SU-DHL-6 (cell line): ENCODE results near the gene BCAS1.

Experiments used
- H2AFZ ChIP-seq: fragments of 200-600 bp; sonication (generic); 2 replicates; pipeline ENCODE4 v1.6.1; 2014; ENCODE audit warnings: low read depth, mild to moderate bottlenecking, moderate library complexity, mixed read lengths, antibody characterized with exemption, low read length; ENCODE audit not compliant: severe bottlenecking
- H3F3A ChIP-seq: fragments of 200-600 bp; shearing (Covaris generic); 2 replicates; pipeline ENCODE4 v1.6.0; 2016; ENCODE audit warnings: antibody characterized with exemption, mild to moderate bottlenecking; ENCODE audit not compliant: insufficient read depth
- H3K27ac ChIP-seq: fragments of 200-600 bp; sonication (generic); 2 replicates; pipeline ENCODE4 v1.5.1; 2016; ENCODE audit warnings: low read depth, mild to moderate bottlenecking, low read length, moderate library complexity, mixed read lengths
- H3K27me3 ChIP-seq: fragments of 200-600 bp; sonication (generic), shearing (Covaris generic); 2 replicates; pipeline ENCODE4 v1.6.0; 2014; ENCODE audit warnings: mild to moderate bottlenecking, low read length
- H3K36me3 ChIP-seq: fragments of 200-600 bp; sonication (generic); 2 replicates; pipeline ENCODE4 v1.6.1; 2014; ENCODE audit warnings: mild to moderate bottlenecking, low read length, mixed read lengths
- H3K4me2 ChIP-seq: fragments of 300-600, 200-600 bp; shearing (Covaris generic), sonication (generic); 2 replicates; pipeline ENCODE4 v1.6.0; 2014; ENCODE audit warnings: low read length, low read depth, mild to moderate bottlenecking; ENCODE audit not compliant: poor library complexity, severe bottlenecking
- H3K4me3 ChIP-seq: fragments of 200-600 bp; sonication (generic); 2 replicates; pipeline ENCODE4 v1.5.1; 2014; ENCODE audit warnings: antibody characterized with exemption, low read length, mild to moderate bottlenecking, mixed read lengths; ENCODE audit not compliant: insufficient read depth, poor library complexity, severe bottlenecking
- H3K79me2 ChIP-seq: fragments of 200-600 bp; sonication (generic); 2 replicates; pipeline ENCODE4 v1.6.1; 2014; ENCODE audit warnings: mild to moderate bottlenecking, low read length, moderate library complexity; ENCODE audit not compliant: insufficient read depth
- H3K9ac ChIP-seq: fragments of 200-600 bp; sonication (generic); 2 replicates; pipeline ENCODE4 v1.7.0; 2014; ENCODE audit warnings: mild to moderate bottlenecking, low read length
- H3K9me2 ChIP-seq: fragments of 200-600 bp; sonication (generic); replicated peaks from 2 replicates; pipeline ENCODE4 v1.6.1; 2014; ENCODE audit warnings: low read length; ENCODE audit not compliant: insufficient read depth
- H3K9me3 ChIP-seq: fragments of 200-600 bp; sonication (generic); 2 replicates; pipeline ENCODE4 v1.6.1; 2014; ENCODE audit warnings: low read length, mixed read lengths; ENCODE audit not compliant: insufficient read depth
- H4K20me1 ChIP-seq: fragments of 200-600 bp; sonication (generic); 2 replicates; pipeline ENCODE4 v1.6.1; 2014; ENCODE audit warnings: low read depth, mild to moderate bottlenecking, antibody characterized with exemption, low read length, moderate library complexity, mixed read lengths
- EZH2phosphoT487 ChIP-seq: fragments of 200-600 bp; sonication (generic), shearing (Covaris generic); conservative IDR thresholded peaks from 2 replicates; pipeline ENCODE4 v1.6.1; 2018; ENCODE audit warnings: mild to moderate bottlenecking, antibody characterized with exemption, low read length, moderate library complexity, mixed read lengths
- TF ChIP-seq, protein P1 (sequence below): fragments of 200-600 bp; sonication (generic); IDR thresholded peaks from one replicate; pipeline ENCODE4 v1.5.1; 2017; ENCODE audit warnings: antibody characterized with exemption, mild to moderate bottlenecking, low read length, moderate library complexity; ENCODE audit not compliant: insufficient read depth, poor library complexity, severe bottlenecking

The BCAS1 gene

DNA sequence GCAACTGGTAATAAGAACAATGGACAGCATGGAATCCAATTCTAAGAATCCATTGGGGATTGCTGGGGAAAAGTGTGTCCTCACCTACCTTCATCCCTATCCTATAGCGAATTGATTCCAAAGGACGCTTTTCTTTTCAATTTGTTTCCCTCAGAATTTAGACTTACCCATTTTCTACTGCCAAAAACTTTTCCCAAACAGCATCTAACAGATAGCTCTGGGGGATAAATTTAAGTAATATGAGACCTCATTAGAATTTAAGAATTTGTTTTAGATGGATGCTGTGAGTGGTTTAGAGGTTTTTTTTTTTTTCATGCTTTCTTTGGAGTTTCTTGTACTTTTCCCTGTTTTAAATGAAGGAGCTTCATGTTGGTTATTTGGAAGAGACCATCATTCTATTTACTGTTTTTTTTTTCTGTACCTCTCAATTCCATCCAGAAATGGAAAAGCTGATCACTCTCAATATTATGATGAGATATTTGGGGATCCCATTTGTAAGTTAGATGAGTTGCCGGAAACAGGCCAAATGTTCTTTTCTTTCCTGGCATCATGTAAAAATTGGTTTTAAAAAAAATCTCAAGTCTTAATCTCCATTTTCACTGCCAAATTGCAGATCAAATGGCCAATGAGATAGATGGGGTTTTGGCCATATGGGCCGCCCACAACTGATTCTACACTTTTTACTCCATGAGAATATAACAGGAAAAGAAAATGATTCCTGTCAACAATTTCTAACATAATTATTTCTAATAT, 105.7 kb downstream of the BCAS1 start:
- no peak overlapping the region for H2AFZ ChIP-seq
- H3F3A ChIP-seq = no peaks in the 10 kb centered on the region
- no peaks in the 10 kb centered on the region for H3K9me3 ChIP-seq
- no peaks in the 10 kb centered on the region for H3K36me3 ChIP-seq
- no peak overlapping the region for H3K4me2 ChIP-seq
- no peak overlapping the region for H3K27ac ChIP-seq
- no peaks in the 10 kb centered on the region for H4K20me1 ChIP-seq
- no peak for TF ChIP-seq EZH2phosphoT487
- TF ChIP-seq, protein P1, sequence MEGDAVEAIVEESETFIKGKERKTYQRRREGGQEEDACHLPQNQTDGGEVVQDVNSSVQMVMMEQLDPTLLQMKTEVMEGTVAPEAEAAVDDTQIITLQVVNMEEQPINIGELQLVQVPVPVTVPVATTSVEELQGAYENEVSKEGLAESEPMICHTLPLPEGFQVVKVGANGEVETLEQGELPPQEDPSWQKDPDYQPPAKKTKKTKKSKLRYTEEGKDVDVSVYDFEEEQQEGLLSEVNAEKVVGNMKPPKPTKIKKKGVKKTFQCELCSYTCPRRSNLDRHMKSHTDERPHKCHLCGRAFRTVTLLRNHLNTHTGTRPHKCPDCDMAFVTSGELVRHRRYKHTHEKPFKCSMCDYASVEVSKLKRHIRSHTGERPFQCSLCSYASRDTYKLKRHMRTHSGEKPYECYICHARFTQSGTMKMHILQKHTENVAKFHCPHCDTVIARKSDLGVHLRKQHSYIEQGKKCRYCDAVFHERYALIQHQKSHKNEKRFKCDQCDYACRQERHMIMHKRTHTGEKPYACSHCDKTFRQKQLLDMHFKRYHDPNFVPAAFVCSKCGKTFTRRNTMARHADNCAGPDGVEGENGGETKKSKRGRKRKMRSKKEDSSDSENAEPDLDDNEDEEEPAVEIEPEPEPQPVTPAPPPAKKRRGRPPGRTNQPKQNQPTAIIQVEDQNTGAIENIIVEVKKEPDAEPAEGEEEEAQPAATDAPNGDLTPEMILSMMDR = no peak
- H3K9ac ChIP-seq = no peak overlapping the region
- H3K9me2 ChIP-seq = no peaks in the 10 kb centered on the region
- H3K27me3 ChIP-seq = no peaks in the 10 kb centered on the region
- no peaks in the 10 kb centered on the region for H3K79me2 ChIP-seq
- no peak overlapping the region for H3K4me3 ChIP-seq

DNA sequence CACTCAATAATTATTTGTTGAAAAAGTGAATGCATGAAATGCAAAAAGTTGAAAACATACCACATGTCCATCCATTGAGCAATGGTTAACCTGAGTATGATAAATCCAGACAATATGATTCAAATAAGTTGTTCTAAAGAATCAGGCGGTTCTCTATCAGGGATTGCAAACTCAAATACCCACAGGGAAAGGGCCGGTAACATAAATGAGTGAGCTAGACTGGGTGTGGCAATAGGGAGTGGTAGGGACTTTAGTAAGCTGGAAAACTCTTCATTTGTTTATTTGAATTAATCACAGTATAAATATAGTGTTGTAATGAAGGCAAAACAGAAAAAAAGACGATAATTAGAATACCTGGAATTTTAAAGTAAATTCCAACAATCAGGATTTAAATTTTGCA, 106.3 kb downstream of the BCAS1 start:
- no peak overlapping the region for H2AFZ ChIP-seq
- H3K9me3 ChIP-seq = no peaks in the 10 kb centered on the region
- H3K27ac ChIP-seq = no peak overlapping the region
- no peaks in the 10 kb centered on the region for H3F3A ChIP-seq
- no peaks in the 10 kb centered on the region for H3K9me2 ChIP-seq
- no peaks in the 10 kb centered on the region for H3K79me2 ChIP-seq
- H3K4me3 ChIP-seq = no peak overlapping the region
- H3K36me3 ChIP-seq = no peaks in the 10 kb centered on the region
- H4K20me1 ChIP-seq = no peaks in the 10 kb centered on the region
- H3K27me3 ChIP-seq = no peaks in the 10 kb centered on the region
- H3K4me2 ChIP-seq = no peak overlapping the region
- H3K9ac ChIP-seq = no peak overlapping the region
- TF ChIP-seq EZH2phosphoT487 = no peak

DNA sequence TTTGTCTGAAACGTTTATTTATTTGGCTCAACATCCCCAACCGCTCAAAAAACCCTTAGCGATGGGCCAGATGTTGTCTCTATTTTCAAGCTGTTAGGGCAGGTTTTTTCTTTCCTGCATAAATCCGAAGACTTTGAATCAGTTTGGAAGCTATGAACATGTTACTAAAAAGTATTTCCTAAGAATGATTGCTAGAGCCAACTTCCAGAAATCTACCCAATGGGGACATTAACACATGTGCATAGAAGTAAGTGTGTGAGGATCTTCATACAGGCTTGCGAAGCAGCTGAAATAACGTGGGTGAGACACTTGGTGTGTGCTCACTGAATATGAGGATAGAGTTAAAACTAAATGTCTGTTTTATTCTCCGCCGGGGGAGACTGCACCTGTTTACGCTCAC, 106.8 kb downstream of the BCAS1 start:
- no peak overlapping the region for H3K9ac ChIP-seq
- no peak overlapping the region for H3K4me2 ChIP-seq
- no peaks in the 10 kb centered on the region for H3K9me3 ChIP-seq
- H3K27me3 ChIP-seq = no peaks in the 10 kb centered on the region
- H3K9me2 ChIP-seq = no peaks in the 10 kb centered on the region
- no peaks in the 10 kb centered on the region for H3F3A ChIP-seq
- no peaks in the 10 kb centered on the region for H3K79me2 ChIP-seq
- H3K27ac ChIP-seq = no peak overlapping the region
- TF ChIP-seq, protein P1 = no peak
- TF ChIP-seq EZH2phosphoT487 = no peak
- H4K20me1 ChIP-seq = no peaks in the 10 kb centered on the region
- no peak overlapping the region for H2AFZ ChIP-seq
- no peaks in the 10 kb centered on the region for H3K36me3 ChIP-seq
- no peak overlapping the region for H3K4me3 ChIP-seq

DNA sequence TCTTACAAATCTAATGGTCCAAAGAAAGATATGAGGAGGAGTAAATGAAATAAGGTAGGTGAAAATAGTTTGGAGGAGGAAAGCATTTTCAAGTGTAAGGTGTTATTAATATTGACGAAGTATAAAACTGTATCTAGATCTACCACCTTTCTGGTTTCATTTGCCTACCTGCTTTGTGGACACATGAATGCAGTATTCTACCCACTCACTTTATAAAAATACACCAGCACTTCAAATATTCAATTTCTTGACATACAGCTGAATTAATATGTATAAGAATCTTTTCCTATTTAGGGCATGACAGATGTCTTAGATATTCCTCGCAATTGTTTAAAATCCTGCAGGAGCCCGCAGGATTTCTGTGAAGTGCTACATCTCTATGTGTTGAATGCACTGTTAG, 108.0 kb downstream of the BCAS1 start:
- H3K9me3 ChIP-seq = no peaks in the 10 kb centered on the region
- TF ChIP-seq EZH2phosphoT487 = no peak

More for the DNA sequence above, 108.0 kb downstream of the BCAS1 start:
- H3K4me2 ChIP-seq = no peak overlapping the region
- no peaks in the 10 kb centered on the region for H3K79me2 ChIP-seq
- no peak overlapping the region for H3K9ac ChIP-seq
- H3K9me2 ChIP-seq = no peaks in the 10 kb centered on the region
- no peaks in the 10 kb centered on the region for H3F3A ChIP-seq
- H4K20me1 ChIP-seq = no peaks in the 10 kb centered on the region
- H3K27ac ChIP-seq = no peak overlapping the region
- H2AFZ ChIP-seq = no peak overlapping the region
- no peak overlapping the region for H3K4me3 ChIP-seq
- no peaks in the 10 kb centered on the region for H3K36me3 ChIP-seq
- H3K27me3 ChIP-seq = no peaks in the 10 kb centered on the region
